OCI-LY1 (cell line): ENCODE data around the gene LIMS3.
"Not testable (repeated sequence)": the region's sequence is repeated elsewhere in the genome, so short reads cannot be mapped to it uniquely, and the experiment has no call there.

Experiments used
- H2AFZ ChIP-seq: fragments of 200-600 bp; sonication (generic), shearing (Covaris generic); 2 replicates; pipeline ENCODE4 v1.6.0; 2014; ENCODE audit warnings: antibody characterized with exemption, mild to moderate bottlenecking, low read length
- H3F3A ChIP-seq: fragments of 200-600 bp; sonication (generic), shearing (Covaris generic); 2 replicates; pipeline ENCODE4 v1.6.0; 2014; ENCODE audit warnings: mild to moderate bottlenecking, antibody characterized with exemption, low read length, moderate library complexity; ENCODE audit not compliant: insufficient read depth
- H3K27ac ChIP-seq: fragments of 200-600 bp; sonication (generic); 2 replicates; pipeline ENCODE4 v1.5.1; 2014; ENCODE audit warnings: low read length, mixed run types, mild to moderate bottlenecking, low read depth; ENCODE audit not compliant: poor library complexity, severe bottlenecking
- H3K27me3 ChIP-seq: fragments of 200-600 bp; sonication (generic); 2 replicates; pipeline ENCODE4 v1.6.0; 2014; ENCODE audit warnings: antibody characterized with exemption, mild to moderate bottlenecking, low read length, moderate library complexity; ENCODE audit not compliant: insufficient read depth
- H3K36me3 ChIP-seq: fragments of 200-600 bp; sonication (generic); 2 replicates; pipeline ENCODE4 v1.6.1; 2014; ENCODE audit warnings: mild to moderate bottlenecking, antibody characterized with exemption, low read length, moderate library complexity, mixed read lengths; ENCODE audit not compliant: insufficient read depth
- H3K4me1 ChIP-seq: fragments of 200-600 bp; sonication (generic); 2 replicates; pipeline ENCODE4 v1.5.1; 2014; ENCODE audit warnings: mild to moderate bottlenecking, low read length, moderate library complexity; ENCODE audit not compliant: insufficient read depth, severe bottlenecking
- H3K4me2 ChIP-seq: fragments of 200-600 bp; sonication (generic), shearing (Covaris generic); 2 replicates; pipeline ENCODE4 v1.6.1; 2014; ENCODE audit warnings: low read length
- H3K4me3 ChIP-seq: fragments of 200-600 bp; sonication (generic); 2 replicates; pipeline ENCODE4 v1.5.1; 2014; ENCODE audit warnings: low read length, low read depth, mild to moderate bottlenecking, mixed read lengths; ENCODE audit not compliant: poor library complexity, severe bottlenecking
- H3K79me2 ChIP-seq: fragments of 200-600 bp; shearing (Covaris generic); 2 replicates; pipeline ENCODE4 v1.6.1; 2016; ENCODE audit warnings: mixed run types, low read length, mixed read lengths; ENCODE audit not compliant: insufficient read depth
- H3K9ac ChIP-seq: fragments of 200-600 bp; sonication (generic), shearing (Covaris generic); 2 replicates; pipeline ENCODE4 v1.6.1; 2014; ENCODE audit warnings: mild to moderate bottlenecking, low read length, mixed read lengths
- H3K9me2 ChIP-seq: fragments of 200-600 bp; sonication (generic), shearing (Covaris generic); 2 replicates; pipeline ENCODE4 v1.6.1; 2014; ENCODE audit warnings: low read depth, mild to moderate bottlenecking, low read length, mixed read lengths
- H3K9me3 ChIP-seq: fragments of 200-600 bp; shearing (Covaris generic); 2 replicates; pipeline ENCODE4 v1.6.1; 2014; ENCODE audit warnings: low read length, mixed read lengths
- H4K20me1 ChIP-seq: fragments of 200-600 bp; sonication (generic), shearing (Covaris generic); 2 replicates; pipeline ENCODE4 v1.6.0; 2016; ENCODE audit warnings: mild to moderate bottlenecking, low read length; ENCODE audit not compliant: insufficient read depth

Gene LIMS3

DNA sequence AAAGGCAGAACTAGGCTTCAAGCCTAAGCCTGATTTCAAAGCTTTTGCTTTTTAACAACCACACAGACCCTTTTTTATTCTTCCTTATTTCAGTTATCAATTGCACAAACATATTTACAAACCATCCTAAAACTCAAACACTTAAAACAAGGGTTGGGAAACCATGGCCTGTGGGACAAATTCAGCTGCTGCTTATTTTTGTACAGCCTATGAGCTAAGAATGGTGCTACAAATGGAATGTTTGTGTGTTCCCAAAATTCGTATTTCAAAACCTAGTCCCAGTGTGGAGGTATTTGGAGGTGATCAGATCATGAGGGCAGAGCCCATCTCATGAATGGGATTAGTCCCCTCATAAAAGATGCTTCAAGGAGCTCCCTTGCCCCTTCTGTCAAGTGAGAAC, 67.0 kb downstream of the LIMS3 start:
- not testable (repeated sequence) for H3K4me1 ChIP-seq, H3K9me3 ChIP-seq, H3K27me3 ChIP-seq, H3K4me3 ChIP-seq, H4K20me1 ChIP-seq, H3K27ac ChIP-seq, H3K9ac ChIP-seq, H3K79me2 ChIP-seq, H3K9me2 ChIP-seq, H2AFZ ChIP-seq, H3F3A ChIP-seq, H3K36me3 ChIP-seq, H3K4me2 ChIP-seq

DNA sequence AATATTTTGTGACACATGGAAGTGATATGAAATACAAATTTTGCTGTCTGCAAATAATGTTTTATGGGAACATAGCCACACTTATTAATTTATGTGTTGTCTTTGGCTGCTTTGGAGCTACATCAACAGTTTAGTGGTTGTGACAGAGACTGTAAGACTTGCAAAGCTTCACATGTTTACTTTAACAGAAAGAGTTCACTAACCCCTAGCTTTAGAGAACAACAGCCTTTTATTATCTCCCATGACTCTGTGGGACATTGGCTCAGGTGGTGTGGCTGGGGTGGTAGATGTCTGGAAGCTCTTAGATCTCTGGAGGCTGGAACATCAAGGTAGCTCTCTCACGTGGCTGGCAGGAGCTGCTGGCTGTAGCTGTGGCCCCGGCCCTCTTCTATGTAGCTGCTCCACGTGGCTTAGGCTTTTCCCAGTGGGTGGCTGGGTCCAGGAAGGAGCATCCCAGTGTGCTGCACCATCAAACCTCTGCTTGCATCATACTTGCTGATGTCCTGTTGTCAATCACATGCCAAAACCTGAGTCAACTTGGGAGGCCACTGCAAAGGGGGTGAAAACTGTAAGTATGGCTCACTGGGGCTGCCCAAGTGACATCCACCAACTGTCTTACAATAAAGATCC, 67.7 kb downstream of the LIMS3 start:
- H3K4me2 ChIP-seq, H3K36me3 ChIP-seq, H3K4me1 ChIP-seq, H3K9me3 ChIP-seq, H3K79me2 ChIP-seq, H3F3A ChIP-seq, H3K9ac ChIP-seq, H2AFZ ChIP-seq, H3K27me3 ChIP-seq, H3K4me3 ChIP-seq, H3K9me2 ChIP-seq, H3K27ac ChIP-seq, H4K20me1 ChIP-seq: not testable (repeated sequence)

DNA sequence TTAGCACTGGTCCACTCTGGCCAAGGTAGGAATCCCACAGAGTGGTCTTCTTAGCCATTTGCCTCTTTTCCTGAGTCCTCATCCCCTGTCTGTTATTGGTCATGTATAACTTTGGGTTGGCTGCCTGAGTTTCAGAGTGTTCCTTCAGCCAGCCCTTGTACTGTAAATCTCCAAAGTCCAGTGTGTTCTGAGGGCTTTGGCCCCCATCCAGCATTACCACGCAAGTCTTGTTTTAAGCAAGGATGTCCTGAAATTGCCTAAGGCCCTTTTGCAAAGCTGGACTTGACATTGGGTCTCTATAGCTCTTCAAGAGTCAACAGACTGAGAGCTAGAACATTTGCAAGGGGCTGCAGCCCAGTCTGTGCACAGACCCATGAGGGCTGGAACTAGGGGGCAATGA, 68.4 kb downstream of the LIMS3 start:
- H3K27me3 ChIP-seq, H3K4me2 ChIP-seq, H3K9me3 ChIP-seq, H4K20me1 ChIP-seq, H3K36me3 ChIP-seq, H3K9ac ChIP-seq, H3K4me1 ChIP-seq, H3F3A ChIP-seq, H3K79me2 ChIP-seq, H2AFZ ChIP-seq, H3K9me2 ChIP-seq, H3K27ac ChIP-seq, H3K4me3 ChIP-seq: not testable (repeated sequence)

DNA sequence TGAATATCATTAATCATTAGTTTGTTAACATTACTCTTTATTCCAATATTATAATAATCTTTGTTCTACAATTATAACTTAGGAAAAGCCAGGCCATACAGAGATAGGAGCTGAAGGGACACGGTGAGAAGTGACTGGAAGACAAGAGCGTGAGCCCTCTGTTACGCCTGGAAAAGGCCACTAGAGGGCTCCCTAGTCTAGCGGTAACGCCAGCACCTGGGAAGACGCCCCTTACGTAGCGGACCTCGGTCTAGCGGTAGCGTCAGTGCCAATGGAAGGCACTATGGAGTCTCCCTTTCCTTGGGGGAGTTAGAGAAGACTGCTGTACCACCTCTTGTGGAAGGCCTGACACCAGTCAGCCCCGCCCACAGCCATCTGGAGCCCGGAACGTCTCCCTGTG, 71.4 kb downstream of the LIMS3 start:
- H3K4me1 ChIP-seq, H2AFZ ChIP-seq, H3K9ac ChIP-seq, H4K20me1 ChIP-seq, H3K27ac ChIP-seq, H3K4me2 ChIP-seq, H3K27me3 ChIP-seq, H3F3A ChIP-seq, H3K9me3 ChIP-seq, H3K79me2 ChIP-seq, H3K4me3 ChIP-seq, H3K36me3 ChIP-seq, H3K9me2 ChIP-seq: not testable (repeated sequence)

DNA sequence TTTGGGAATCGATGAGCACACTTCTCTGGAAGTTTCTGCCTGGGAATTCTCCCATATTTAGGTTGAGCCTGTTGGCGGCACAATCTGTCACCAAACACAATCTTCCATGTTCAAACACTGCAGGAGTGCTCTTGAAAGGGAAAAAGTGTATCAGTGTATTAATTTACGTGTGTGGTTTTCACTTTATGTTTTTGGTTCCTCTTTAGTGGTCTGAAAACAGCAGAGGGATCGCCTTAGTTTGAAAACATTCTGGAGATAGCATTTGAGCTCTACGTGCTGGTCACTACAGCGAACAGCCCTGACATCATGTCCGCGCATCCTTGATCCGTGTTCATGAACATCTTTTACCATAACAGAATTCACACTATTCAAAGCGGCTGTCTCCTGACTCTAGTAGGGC, 73.2 kb downstream of the LIMS3 start:
- not testable (repeated sequence) for H3F3A ChIP-seq, H3K4me3 ChIP-seq, H3K4me2 ChIP-seq, H3K36me3 ChIP-seq, H3K9me2 ChIP-seq, H3K27me3 ChIP-seq, H3K9me3 ChIP-seq, H3K9ac ChIP-seq, H3K79me2 ChIP-seq, H2AFZ ChIP-seq, H3K4me1 ChIP-seq, H4K20me1 ChIP-seq, H3K27ac ChIP-seq
